Ammon's horn (tissue), 1 donor: ENCODE measurements around the gene MRGPRG.

Source experiments
- DNase-seq: peaks from one replicate; pipeline ENCODE4 v3.0.0-alpha.2; 2016; ENCODE audit warnings: low spot score

Gene MRGPRG

GRCh38 chr11:3207526-3208189 lies 11.0 kb downstream of the MRGPRG start:
- DNase-seq: no peak

DNA sequence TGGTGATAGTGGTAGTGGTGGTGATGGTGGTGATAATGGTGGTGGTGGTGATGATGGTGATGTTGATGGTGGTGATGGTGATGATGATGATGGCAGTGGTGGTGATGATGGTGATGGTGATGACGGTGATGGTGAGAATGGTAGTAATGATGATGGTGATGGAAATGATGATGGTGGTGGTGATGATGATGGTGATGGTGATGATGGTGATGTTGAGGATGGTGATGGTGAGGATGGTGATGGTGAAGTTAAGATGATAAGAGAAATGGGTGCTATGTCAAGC lies 11.8 kb downstream of the MRGPRG start:
- no peak for DNase-seq

GRCh38 chr11:3206156-3206921 lies 12.3 kb downstream of the MRGPRG start:
- no peak for DNase-seq

GRCh38 chr11:3205261-3206155 lies 13.1 kb downstream of the MRGPRG start:
- no peak for DNase-seq

- DNase-seq: no peak
These were observed 14.2 kb downstream of the MRGPRG start for GRCh38 chr11:3204141-3205015.

- no peak for DNase-seq
These were observed 15.2 kb downstream of the MRGPRG start for GRCh38 chr11:3203221-3204043.

- DNase-seq: no peak
These were observed 15.9 kb downstream of the MRGPRG start for GRCh38 chr11:3202759-3203158.

DNA sequence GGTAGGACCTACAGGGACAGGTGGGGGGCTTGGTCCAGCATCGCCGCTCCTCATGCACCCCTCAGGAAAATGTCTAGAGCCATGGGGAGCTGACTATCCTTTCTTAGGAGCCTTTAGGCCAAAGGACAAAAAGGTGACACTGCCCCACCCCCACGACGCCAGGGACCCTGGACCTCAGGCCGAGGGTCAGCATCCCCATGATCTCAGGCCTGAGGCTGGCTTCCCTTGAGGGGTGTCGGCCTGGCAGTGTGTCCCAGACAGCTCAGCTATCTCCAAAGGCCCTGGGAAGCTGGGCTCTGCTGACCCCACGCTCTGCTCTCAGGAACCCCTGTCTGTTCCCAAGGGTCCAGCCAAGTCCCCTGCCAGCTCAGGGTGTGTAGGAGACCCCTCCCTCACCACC lies 16.3 kb downstream of the MRGPRG start:
- no peak for DNase-seq

GRCh38 chr11:3201677-3202181 lies 16.9 kb downstream of the MRGPRG start:
- DNase-seq: no peak

GRCh38 chr11:3201112-3201581 lies 17.5 kb downstream of the MRGPRG start:
- DNase-seq: no peak

DNA sequence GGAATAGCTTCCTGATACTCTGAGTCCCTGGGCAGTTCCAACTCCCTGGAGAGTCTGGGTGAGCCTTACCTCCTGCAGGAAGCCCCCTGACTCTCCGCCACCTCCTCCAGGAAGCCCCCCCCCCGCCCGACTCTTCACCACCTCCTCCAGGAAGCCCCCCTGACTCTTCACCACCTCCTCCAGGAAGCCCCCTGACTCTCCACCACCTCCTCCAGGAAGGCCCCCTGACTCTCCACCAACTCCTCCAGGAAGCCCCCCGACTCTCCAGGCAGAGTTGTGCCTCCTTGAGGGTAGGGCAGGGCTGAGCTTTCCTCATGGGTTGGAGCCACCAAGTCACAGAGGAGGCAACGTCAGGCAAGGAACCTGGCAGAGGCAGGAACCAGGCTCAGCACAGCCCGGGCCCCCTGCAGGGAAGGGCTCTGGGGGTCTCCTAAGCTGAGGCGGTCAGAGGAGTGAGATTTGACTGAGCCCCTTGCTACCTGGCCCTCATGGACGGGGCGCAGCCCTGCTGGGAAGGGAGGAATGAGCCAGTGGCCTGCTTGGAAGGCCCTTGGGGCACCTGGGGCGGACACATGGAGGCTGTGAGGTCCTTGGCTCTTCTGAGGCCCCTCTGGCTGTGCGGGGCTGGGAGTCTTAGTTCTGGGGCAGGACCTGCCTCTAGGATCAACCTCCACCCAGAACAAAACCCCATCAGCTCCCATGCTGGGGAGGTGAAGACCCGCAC lies 18.1 kb downstream of the MRGPRG start:
- no peak for DNase-seq

GRCh38 chr11:3199537-3200295 lies 18.9 kb downstream of the MRGPRG start:
- DNase-seq: no peak

DNA sequence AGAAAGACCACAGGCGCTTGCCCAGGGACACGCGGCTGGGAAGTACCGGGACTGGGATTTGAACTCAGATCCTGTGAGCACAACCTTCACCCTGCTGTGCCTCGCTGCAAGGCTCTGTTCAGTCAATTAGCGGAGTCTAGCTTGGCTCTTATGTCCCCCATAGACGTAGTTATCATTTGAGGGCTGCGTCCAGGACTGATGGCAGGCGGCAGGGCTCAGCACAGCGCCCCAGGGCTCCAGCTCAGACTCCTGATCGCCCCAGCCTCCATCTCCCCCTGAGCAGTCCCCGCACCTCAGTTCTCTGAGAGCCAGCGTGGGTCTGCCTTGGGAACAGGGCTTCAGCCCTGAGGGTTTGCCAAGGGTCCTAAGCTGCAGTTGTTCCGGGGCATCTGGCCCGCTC lies 19.8 kb downstream of the MRGPRG start:
- DNase-seq: no peak

DNA sequence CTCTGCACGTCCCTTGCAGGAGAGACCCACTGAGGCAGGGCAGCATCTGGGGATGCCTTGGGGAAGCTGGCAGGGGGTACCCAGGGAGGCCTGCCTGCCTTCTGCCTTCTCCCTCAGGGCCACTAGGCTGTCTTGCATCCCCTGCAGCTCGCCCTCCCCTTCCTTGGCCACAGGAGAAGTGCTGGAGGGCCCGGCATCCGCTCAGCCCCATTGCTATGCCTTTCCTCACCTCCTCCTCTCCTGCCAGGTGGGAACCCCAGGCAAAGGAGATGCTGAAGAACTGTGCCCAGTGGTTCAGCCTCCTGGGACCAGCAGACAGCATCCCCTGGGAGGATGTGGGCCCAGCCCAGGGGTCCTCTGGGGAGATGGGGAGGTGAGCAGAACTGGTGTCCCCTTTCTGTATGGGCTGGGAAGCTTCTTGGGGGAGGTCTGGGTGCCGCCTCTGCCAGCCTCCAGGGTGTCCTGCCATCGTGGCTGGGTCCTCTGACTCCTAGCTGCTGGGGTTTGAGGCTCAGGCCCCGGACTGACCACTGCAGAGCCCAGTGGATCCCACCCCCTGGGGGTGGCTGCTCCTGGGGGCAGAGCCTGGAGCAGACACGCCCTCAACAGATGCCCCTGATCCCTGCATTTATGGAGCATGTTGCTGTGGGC lies 20.6 kb downstream of the MRGPRG start:
- DNase-seq: no peak

DNA sequence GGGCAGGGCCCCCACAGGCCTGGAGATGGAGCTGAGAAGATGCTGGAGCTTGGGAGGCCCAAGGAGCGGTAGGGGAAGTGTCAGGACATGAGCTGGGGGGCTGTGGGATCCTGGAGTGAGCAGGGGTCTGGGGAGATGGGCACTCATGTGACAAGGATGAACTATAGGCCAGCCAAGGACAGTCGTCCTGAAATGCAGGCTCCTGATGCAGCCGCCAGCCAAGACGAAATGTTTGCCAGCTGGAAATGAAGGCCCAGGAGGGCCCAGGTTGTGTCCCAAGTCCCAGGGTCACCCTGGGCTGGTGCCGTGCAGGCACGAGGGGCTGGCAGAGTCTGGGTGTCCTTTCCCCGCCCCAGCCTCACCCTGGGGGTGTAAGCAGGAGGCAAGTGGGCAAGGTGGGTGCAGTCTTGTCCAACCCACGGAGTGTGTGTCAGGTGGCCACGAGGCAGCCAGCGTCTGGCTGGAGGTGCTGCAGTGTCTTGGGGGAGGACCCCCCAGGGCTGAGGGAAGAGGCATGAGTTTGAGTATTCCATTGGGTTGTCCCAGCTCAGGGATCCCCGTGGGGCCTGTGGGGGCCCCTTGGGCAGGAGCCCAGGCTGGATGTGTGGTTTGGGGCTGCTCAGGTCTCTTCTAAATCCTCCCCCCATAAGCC lies 21.4 kb downstream of the MRGPRG start:
- DNase-seq: no peak

DNA sequence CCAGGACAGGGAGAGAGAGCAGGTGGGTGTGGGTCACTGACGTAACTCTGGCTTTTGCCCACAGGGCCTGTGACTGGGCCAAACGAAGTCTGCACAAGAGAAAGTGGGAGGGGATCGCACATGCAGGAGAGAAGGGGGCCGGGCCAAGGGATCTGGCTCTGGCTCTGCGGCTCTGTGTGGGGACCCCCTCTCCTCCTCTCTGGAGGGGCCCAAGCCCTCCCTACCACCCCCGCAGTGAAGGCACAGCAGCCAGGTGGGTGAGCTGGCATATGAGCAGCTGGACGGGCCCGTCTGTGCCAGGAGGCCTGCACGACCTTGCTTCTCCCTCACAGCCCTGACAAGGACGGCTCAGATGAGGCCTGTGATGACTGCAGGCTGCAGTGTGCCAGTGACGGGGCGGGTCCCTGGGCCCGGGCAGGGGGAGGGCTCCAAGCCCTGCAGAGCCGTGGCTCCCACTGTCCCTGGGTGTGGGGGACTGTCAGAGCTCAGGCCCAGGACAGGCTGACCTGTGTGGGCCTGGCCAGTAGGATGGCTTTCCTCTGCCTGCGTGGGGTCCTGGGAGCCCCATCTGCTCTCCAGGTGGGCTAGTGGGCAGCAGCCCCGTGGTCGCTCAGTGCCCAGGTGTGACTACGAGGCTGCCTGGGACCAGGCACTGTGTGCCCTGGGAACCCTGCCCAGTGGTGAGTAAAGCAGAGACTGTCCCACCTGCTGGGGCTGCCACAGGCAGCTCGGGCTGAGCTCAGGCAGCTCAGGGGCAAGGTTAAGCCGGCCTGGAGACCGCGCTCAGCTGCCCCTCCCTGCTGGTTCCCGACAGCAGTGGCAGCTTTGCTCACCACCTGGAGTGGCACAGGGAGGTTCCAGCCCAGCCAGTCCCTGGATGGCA lies 22.2 kb downstream of the MRGPRG start:
- DNase-seq: no peak
